ENCODE measurements around the gene CRLF1. TPM values are rescaled to one million over a fixed set of nuclear protein-coding genes. Genes with fewer than 3 reads are reported as not detected.

Gene CRLF1
- total and polyA plus RNA-seq, 2 of the 8 experiments (the other 6 are each of a cell fraction or from before 2014, with no cell fraction given) = 7.2 to 10.3 TPM

GRCh38 chr19:18605196-18605545, 1.4 kb downstream of the CRLF1 start:
- DNase-seq (ENCODE audit: low read depth in 1 of 2, low spot score in 2 of 2) (no peak), FAIRE-seq (no peak)
- Histone ChIP-seq H3K14ac (ENCODE audit: insufficient read length) (no peak overlapping the region), H3K4me1 (replicated peaks in 1 of 4; ENCODE audit: control insufficient read depth in 3 of 4, insufficient read depth in 4 of 4, low read length in 3 of 4) (peaks cover 24 to 38% (median 29%) of the 10 kb centered on the region in 4 experiments), H3K27me3 (replicated peaks in 1 of 4; ENCODE audit: control insufficient read depth in 3 of 4, extremely low read depth in 1 of 4, insufficient read depth in 3 of 4, low read length in 3 of 4) (peaks cover 69 to 85% (median 84%) of the 10 kb centered on the region in 4 experiments), H2BK20ac (ENCODE audit: low read length) (peak overlapping the region; percentile 100; the same call in 1 of the 2 replicates), H3K79me1 (ENCODE audit: low read depth, low read length) (no peaks in the 10 kb centered on the region), H3K23me2 (ENCODE audit: low read depth, low read length) (peaks cover 6% of the 10 kb centered on the region; the same call in 1 of the 2 replicates), H3K4me3 (ENCODE audit: extremely low read depth in 1 of 4, insufficient read depth in 2 of 4, low read depth in 3 of 4, low read length in 4 of 4) (peak overlapping the region in 1 of 4 experiments; percentile 53; a peak in 4 of 8 replicates), H3K4ac (replicated peaks; ENCODE audit: insufficient read length, low read depth, low read length) (peak overlapping the region; percentile 65), H4K91ac (replicated peaks; ENCODE audit: insufficient read length, low read length) (no peak overlapping the region), H3K18ac (ENCODE audit: extremely low read depth, low read length) (peak overlapping the region; percentile 83; the same call in 1 of the 2 replicates), H4K20me1 (replicated peaks in 1 of 2; ENCODE audit: control insufficient read depth in 1 of 2, insufficient read depth in 2 of 2, low read length in 2 of 2) (peaks cover 0 to 11% of the 10 kb centered on the region in 2 experiments), H3K79me2 (ENCODE audit: control insufficient read depth in 1 of 2, insufficient read depth in 2 of 2, low read length in 2 of 2) (no peaks in the 10 kb centered on the region), H2AFZ (ENCODE audit: low read length) (no peak overlapping the region), H2BK12ac (ENCODE audit: low read depth, low read length) (peak overlapping the region; percentile 96; the same call in 1 of the 2 replicates), H3K56ac (replicated peaks; ENCODE audit: insufficient read length, low read depth, low read length) (no peak overlapping the region), H3K36me3 (ENCODE audit: control insufficient read depth in 2 of 4, insufficient read depth in 4 of 4, low read length in 3 of 4) (peaks cover 0 to 14% (median 0%) of the 10 kb centered on the region in 4 experiments; a peak in 1 of 8 replicates), H3K9ac (replicated peaks in 1 of 4; ENCODE audit: extremely low read depth in 1 of 4, low read depth in 3 of 4, low read length in 3 of 4) (no peak overlapping the region), H4K5ac (ENCODE audit: insufficient read length, low read depth, low read length) (no peak overlapping the region), H2AK5ac (ENCODE audit: low read depth, low read length) (0 out of 2 replicates have a peak overlapping the region, but pooled peaks have one; percentile 60), H2BK120ac (replicated peaks; ENCODE audit: low read depth, low read length) (peak overlapping the region; percentile 47), H2BK5ac (ENCODE audit: low read depth, low read length) (no peak overlapping the region), H3K4me2 (ENCODE audit: insufficient read depth in 1 of 2, low read depth in 2 of 2, low read length in 2 of 2) (peak overlapping the region; percentile 43 to 63), H2BK15ac (ENCODE audit: low read length) (peak overlapping the region; percentile 97; the same call in 1 of the 2 replicates), H4K8ac (ENCODE audit: extremely low read depth, insufficient read depth, low read length) (peak overlapping the region; percentile 75; the same call in 1 of the 2 replicates), H3K9me3 (ENCODE audit: insufficient read depth in 2 of 2, low read depth in 1 of 2, low read length in 1 of 2) (no peaks in the 10 kb centered on the region), H3K23ac (ENCODE audit: insufficient read length) (no peak overlapping the region), H3K27ac (ENCODE audit: low read depth, low read length) (no peak overlapping the region)
- ChIA-PET POLR2A (ENCODE audit: partially characterized antibody) (interaction anchor here (0.6 to 3.3 kb wide), 5 partner anchors 11 to 217 kb away, joined by 3 to 23 read pairs (median 4); partner anchors contain the start of gene REX1BD), CTCF (ENCODE audit: partially characterized antibody) (interaction anchor here (1.2 to 3.5 kb wide), 4 partner anchors 12 to 242 kb away, joined by 3 to 31 read pairs (median 13); partner anchors contain the start of gene REX1BD)
- WGBS, 2 experiments (ENCODE audit: extremely low coverage in 1 of 2, insufficient coverage in 1 of 2, insufficient read length in 1 of 2, insufficient replicate concordance in 2 of 2, low coverage in 1 of 2, low lambda C conversion rate in 2 of 2, missing lambda C conversion rate in 1 of 2) = 12% methylated on average over 11 of the region's 17 CpGs; no CpG with 5 or more reads in 1 of the 2 experiments
- TF ChIP-seq ZNF274 (IDR thresholded peaks at IDR 0.05; ENCODE audit: borderline replicate concordance, extremely low read depth, low read length) (no peak), TEAD4 (IDR thresholded peaks at IDR 0.05; ENCODE audit: low read depth, low read length) (no peak), ATF2 (IDR thresholded peaks at IDR 0.05; ENCODE audit: low read length) (no peak), USF2 (IDR thresholded peaks at IDR 0.05; ENCODE audit: low read length) (no peak), SAP30 (IDR thresholded peaks at IDR 0.05; ENCODE audit: insufficient read depth, insufficient replicate concordance, low read length) (no peak), ATF3 (IDR thresholded peaks at IDR 0.05; ENCODE audit: insufficient read depth, low read depth, low read length) (no peak), RAD21 (IDR thresholded peaks at IDR 0.05 in 1 of 2, conservative IDR thresholded peaks at IDR 0.05 in 1 of 2; ENCODE audit: low read depth in 2 of 2, low read length in 2 of 2) (no peak), JUND (IDR thresholded peaks at IDR 0.05; ENCODE audit: low read length) (no peak), CREB1 (IDR thresholded peaks at IDR 0.05) (no peak)

Data from H1 (cell line).